Glutamatergic neuron (in vitro differentiated cells): ENCODE results near the gene SLC35F3. TPM values are rescaled to one million over a fixed set of nuclear protein-coding genes. Genes with fewer than 3 reads are reported as not detected.

Experiments
- DNase-seq: peaks from one replicate; pipeline ENCODE4 v3.0.0; 2022
- H3K27ac Mint-ChIP-seq: one replicate; pipeline ENCODE4 v1.8.0; 2020; ENCODE audit warnings: mild to moderate bottlenecking, mixed read lengths, inconsistent platforms; ENCODE audit not compliant: unreplicated experiment
- H3K27me3 Mint-ChIP-seq: one replicate; pipeline ENCODE4 v1.8.0; 2020; ENCODE audit warnings: mild to moderate bottlenecking, moderate library complexity, mixed read lengths, inconsistent platforms; ENCODE audit not compliant: unreplicated experiment
- H3K36me3 Mint-ChIP-seq: one replicate; pipeline ENCODE4 v1.8.0; 2020; ENCODE audit warnings: mild to moderate bottlenecking, mixed read lengths, inconsistent platforms; ENCODE audit not compliant: unreplicated experiment
- H3K4me1 Mint-ChIP-seq: one replicate; pipeline ENCODE4 v1.8.0; 2020; ENCODE audit warnings: mild to moderate bottlenecking, low read depth, mixed read lengths, inconsistent platforms; ENCODE audit not compliant: unreplicated experiment
- H3K4me3 Mint-ChIP-seq: one replicate; pipeline ENCODE4 v1.8.0; 2020; ENCODE audit warnings: mild to moderate bottlenecking, mixed read lengths, inconsistent platforms; ENCODE audit not compliant: unreplicated experiment
- H3K9me3 Mint-ChIP-seq: one replicate; pipeline ENCODE4 v1.8.0; 2020; ENCODE audit warnings: mild to moderate bottlenecking, moderate library complexity, mixed read lengths, inconsistent platforms; ENCODE audit not compliant: unreplicated experiment
- CTCF ChIP-seq: fragments of 200-600 bp; sonication (generic); IDR thresholded peaks from one replicate; pipeline ENCODE4 v1.5.0; 2021; ENCODE audit not compliant: partially characterized antibody, unreplicated experiment
- total RNA-seq: library from RNA; stranded (reverse); fragmentation: NEBNext Ultra II Directional; extraction: Animal tissue kit (Norgen Biotek cat#: 25700); gene quantifications from one replicate; pipeline ENCODE4 v1.2.1, GENCODE V29; 2021; ENCODE audit not compliant: unreplicated experiment

Gene SLC35F3
- total RNA-seq, 1 donor from 2014 or later: 0.98 TPM

- Mint-ChIP-seq H3K27ac (no peak overlapping the region), H3K36me3 (peaks cover 2% of the 10 kb centered on the region), H3K27me3 (peaks cover 11% of the 10 kb centered on the region), H3K4me3 (no peak overlapping the region), H3K9me3 (peaks cover under 1% of the 10 kb centered on the region), H3K4me1 (peaks cover 2% of the 10 kb centered on the region)
- DNase-seq: no peak
- TF ChIP-seq CTCF: no peak
These were observed 4.7 kb downstream of the SLC35F3 start for GRCh38 chr1:233909195-233909594.

- Mint-ChIP-seq H3K4me3 (no peak overlapping the region), H3K4me1 (no peaks in the 10 kb centered on the region), H3K9me3 (peaks cover 4% of the 10 kb centered on the region), H3K27ac (no peak overlapping the region), H3K27me3 (peaks cover 3% of the 10 kb centered on the region), H3K36me3 (peaks cover 10% of the 10 kb centered on the region)
- TF ChIP-seq CTCF: no peak
- DNase-seq: no peak
These were observed 8.0 kb downstream of the SLC35F3 start for GRCh38 chr1:233912447-233912846.

GRCh38 chr1:233912909-233913308 lies 8.4 kb downstream of the SLC35F3 start:
- H3K4me1 Mint-ChIP-seq: peaks cover 3% of the 10 kb centered on the region
- no peak overlapping the region for H3K4me3 Mint-ChIP-seq
- DNase-seq: no peak
- H3K9me3 Mint-ChIP-seq: peaks cover 5% of the 10 kb centered on the region
- peaks cover 3% of the 10 kb centered on the region for H3K27me3 Mint-ChIP-seq
- TF ChIP-seq CTCF: no peak
- peaks cover 10% of the 10 kb centered on the region for H3K36me3 Mint-ChIP-seq
- H3K27ac Mint-ChIP-seq: no peak overlapping the region

- Mint-ChIP-seq H3K36me3 (peaks cover 22% of the 10 kb centered on the region), H3K4me3 (no peak overlapping the region), H3K27ac (no peak overlapping the region), H3K4me1 (peaks cover 16% of the 10 kb centered on the region), H3K27me3 (no peaks in the 10 kb centered on the region), H3K9me3 (peaks cover 14% of the 10 kb centered on the region)
- no peak for DNase-seq
- TF ChIP-seq CTCF: no peak
These were observed 12.2 kb downstream of the SLC35F3 start for GRCh38 chr1:233916706-233917105.

GRCh38 chr1:233919786-233920185 lies 15.3 kb downstream of the SLC35F3 start:
- peaks cover 16% of the 10 kb centered on the region for H3K9me3 Mint-ChIP-seq
- no peak for DNase-seq
- H3K36me3 Mint-ChIP-seq: peaks cover 22% of the 10 kb centered on the region
- no peak overlapping the region for H3K27ac Mint-ChIP-seq
- H3K27me3 Mint-ChIP-seq: no peaks in the 10 kb centered on the region
- no peak overlapping the region for H3K4me3 Mint-ChIP-seq
- no peak for TF ChIP-seq CTCF
- H3K4me1 Mint-ChIP-seq: peaks cover 16% of the 10 kb centered on the region
